ENCODE measurements around the gene PLEKHA4.

The PLEKHA4 gene

DNA sequence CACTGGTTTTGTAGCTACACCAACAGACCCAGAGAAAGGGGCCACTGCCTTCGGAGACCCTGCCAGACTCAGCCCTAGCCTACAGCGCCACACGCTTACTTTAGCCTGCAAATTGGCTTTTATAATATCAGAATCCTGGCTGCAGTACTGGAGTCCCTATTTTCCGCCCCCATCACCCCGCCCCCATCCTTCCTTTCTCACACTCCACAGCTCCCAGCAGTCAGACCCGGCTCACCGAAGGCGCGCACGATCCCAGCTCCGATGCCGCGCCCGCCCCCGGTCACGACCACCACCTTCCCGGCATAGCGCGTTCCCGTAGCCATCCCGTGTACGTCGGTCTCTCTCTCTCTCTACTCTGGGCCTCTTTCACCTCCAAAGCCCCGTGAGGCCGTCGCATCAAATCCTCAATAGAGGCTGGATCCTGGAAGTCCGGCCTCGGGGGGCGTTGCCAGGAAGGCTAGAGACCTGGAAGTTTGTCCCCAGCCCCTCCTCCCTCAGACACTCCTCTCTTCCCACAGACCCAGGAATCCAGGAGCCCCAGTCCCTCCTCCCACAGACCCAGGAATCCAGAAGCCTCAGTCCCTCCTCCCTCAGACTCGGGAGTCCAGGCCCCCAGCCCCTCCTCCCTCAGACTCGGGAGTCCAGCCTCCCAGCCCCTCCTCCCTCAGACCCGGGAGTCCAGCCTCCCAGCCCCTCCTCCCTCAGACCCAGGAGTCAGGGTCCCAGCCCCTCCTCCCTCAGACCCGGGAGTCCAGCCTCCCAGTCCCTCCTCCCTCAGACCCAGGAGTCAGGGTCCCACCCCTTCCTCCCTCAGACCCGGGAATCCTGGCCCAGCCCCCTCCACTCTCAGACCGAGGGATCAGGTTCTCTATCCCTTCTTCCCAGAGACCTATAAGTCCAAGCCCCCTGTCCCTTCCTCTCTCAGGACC is 32.1 kb downstream of the PLEKHA4 start, which contains the start of gene HSD17B14:
Gene HSD17B14 (minus strand): TSS at position 403 of the 929 bp plus-strand sequence. CDS start 80 bp downstream, at position 323.
- no peak for TF ChIP-seq TAF1 (IDR thresholded peaks at IDR 0.05; ENCODE audit: borderline replicate concordance, insufficient read depth, low read length)
- TF ChIP-seq POLR2AphosphoS5 (IDR thresholded peaks at IDR 0.05; ENCODE audit: low read depth, low read length): no peak
- TF ChIP-seq, protein P1, sequence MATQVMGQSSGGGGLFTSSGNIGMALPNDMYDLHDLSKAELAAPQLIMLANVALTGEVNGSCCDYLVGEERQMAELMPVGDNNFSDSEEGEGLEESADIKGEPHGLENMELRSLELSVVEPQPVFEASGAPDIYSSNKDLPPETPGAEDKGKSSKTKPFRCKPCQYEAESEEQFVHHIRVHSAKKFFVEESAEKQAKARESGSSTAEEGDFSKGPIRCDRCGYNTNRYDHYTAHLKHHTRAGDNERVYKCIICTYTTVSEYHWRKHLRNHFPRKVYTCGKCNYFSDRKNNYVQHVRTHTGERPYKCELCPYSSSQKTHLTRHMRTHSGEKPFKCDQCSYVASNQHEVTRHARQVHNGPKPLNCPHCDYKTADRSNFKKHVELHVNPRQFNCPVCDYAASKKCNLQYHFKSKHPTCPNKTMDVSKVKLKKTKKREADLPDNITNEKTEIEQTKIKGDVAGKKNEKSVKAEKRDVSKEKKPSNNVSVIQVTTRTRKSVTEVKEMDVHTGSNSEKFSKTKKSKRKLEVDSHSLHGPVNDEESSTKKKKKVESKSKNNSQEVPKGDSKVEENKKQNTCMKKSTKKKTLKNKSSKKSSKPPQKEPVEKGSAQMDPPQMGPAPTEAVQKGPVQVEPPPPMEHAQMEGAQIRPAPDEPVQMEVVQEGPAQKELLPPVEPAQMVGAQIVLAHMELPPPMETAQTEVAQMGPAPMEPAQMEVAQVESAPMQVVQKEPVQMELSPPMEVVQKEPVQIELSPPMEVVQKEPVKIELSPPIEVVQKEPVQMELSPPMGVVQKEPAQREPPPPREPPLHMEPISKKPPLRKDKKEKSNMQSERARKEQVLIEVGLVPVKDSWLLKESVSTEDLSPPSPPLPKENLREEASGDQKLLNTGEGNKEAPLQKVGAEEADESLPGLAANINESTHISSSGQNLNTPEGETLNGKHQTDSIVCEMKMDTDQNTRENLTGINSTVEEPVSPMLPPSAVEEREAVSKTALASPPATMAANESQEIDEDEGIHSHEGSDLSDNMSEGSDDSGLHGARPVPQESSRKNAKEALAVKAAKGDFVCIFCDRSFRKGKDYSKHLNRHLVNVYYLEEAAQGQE (IDR thresholded peaks at IDR 0.05; ENCODE audit: insufficient read depth in 1 of 2, low read depth in 2 of 2, low read length in 2 of 2): no peak
- no peak for TF ChIP-seq FOXP2 (optimal IDR thresholded peaks at IDR 0.05; ENCODE audit: borderline replicate concordance, extremely low read depth, extremely low read length, insufficient read depth)
- TF ChIP-seq SIN3A (IDR thresholded peaks at IDR 0.05; ENCODE audit: borderline replicate concordance, insufficient read depth, low read length): no peak

DNA sequence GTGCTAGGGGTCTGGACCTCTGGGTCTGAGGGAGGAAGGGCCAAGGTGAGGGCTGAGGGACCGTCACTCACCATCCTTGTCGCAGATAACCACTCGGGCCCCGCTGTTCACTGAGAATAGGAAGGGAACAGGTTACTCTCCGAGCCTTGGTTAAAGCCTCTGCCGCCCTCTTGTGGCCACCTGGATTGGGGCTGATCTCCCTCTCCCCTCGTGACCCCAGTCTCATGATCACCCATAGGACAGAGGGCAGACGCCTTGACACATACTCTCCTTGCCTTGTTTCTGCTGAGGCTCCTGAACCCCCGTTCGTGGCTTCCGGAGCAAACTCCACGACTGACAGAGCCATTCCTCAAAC is 32.7 kb downstream of the PLEKHA4 start:
- TF ChIP-seq, protein P1 (IDR thresholded peaks at IDR 0.05; ENCODE audit: insufficient read depth in 1 of 2, low read depth in 2 of 2, low read length in 2 of 2): no peak
- TF ChIP-seq FOXP2 (optimal IDR thresholded peaks at IDR 0.05; ENCODE audit: borderline replicate concordance, extremely low read depth, extremely low read length, insufficient read depth) (no peak), POLR2AphosphoS5 (IDR thresholded peaks at IDR 0.05; ENCODE audit: low read depth, low read length) (no peak), SIN3A (IDR thresholded peaks at IDR 0.05; ENCODE audit: borderline replicate concordance, insufficient read depth, low read length) (no peak), TAF1 (IDR thresholded peaks at IDR 0.05; ENCODE audit: borderline replicate concordance, insufficient read depth, low read length) (no peak)

DNA sequence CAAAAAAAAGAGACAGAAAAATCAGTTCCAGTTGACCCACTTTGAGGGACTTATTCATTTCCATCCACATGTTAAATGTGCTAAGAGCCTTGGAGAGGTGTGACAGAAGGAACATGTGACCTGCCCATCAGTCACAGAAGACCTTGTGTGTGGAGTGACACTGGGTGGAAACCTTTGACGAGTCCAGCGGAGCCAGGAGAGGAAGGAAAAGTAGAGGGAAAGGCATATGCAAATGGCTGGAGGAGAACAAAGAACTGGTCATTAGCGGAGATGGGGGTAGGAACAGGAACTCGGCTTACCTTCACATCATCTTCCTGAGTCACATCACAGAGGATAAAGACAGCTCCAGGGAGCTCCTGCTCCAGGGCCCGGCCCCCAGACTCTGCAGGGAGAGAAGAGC is 34.4 kb downstream of the PLEKHA4 start:
- no peak for TF ChIP-seq TAF1 (IDR thresholded peaks at IDR 0.05; ENCODE audit: borderline replicate concordance, insufficient read depth, low read length)
- TF ChIP-seq, protein P1 (IDR thresholded peaks at IDR 0.05; ENCODE audit: insufficient read depth in 1 of 2, low read depth in 2 of 2, low read length in 2 of 2): no peak
- TF ChIP-seq FOXP2 (optimal IDR thresholded peaks at IDR 0.05; ENCODE audit: borderline replicate concordance, extremely low read depth, extremely low read length, insufficient read depth): no peak
- no peak for TF ChIP-seq POLR2AphosphoS5 (IDR thresholded peaks at IDR 0.05; ENCODE audit: low read depth, low read length)
- TF ChIP-seq SIN3A (IDR thresholded peaks at IDR 0.05; ENCODE audit: borderline replicate concordance, insufficient read depth, low read length): no peak

GRCh38 chr19:48833049-48833448 is 35.4 kb downstream of the PLEKHA4 start:
- TF ChIP-seq SIN3A (IDR thresholded peaks at IDR 0.05; ENCODE audit: borderline replicate concordance, insufficient read depth, low read length): no peak
- TF ChIP-seq TAF1 (IDR thresholded peaks at IDR 0.05; ENCODE audit: borderline replicate concordance, insufficient read depth, low read length): no peak
- TF ChIP-seq FOXP2 (optimal IDR thresholded peaks at IDR 0.05; ENCODE audit: borderline replicate concordance, extremely low read depth, extremely low read length, insufficient read depth): no peak
- TF ChIP-seq, protein P1 (IDR thresholded peaks at IDR 0.05; ENCODE audit: insufficient read depth in 1 of 2, low read depth in 2 of 2, low read length in 2 of 2): no peak
- TF ChIP-seq POLR2AphosphoS5 (IDR thresholded peaks at IDR 0.05; ENCODE audit: low read depth, low read length): no peak

Measured in PFSK-1 (cell line).